ENCODE measurements around the gene ATG9A. TPM values are rescaled to one million over a fixed set of nuclear protein-coding genes. Genes with fewer than 3 reads are reported as not detected.
"Not testable (repeated sequence)": the region's sequence is repeated elsewhere in the genome, so short reads cannot be mapped to it uniquely, and the experiment has no call there.

Gene ATG9A
- total RNA-seq, 3 donors from 2014 or later: 29.7 to 31.4 (median 31.4) TPM

DNA sequence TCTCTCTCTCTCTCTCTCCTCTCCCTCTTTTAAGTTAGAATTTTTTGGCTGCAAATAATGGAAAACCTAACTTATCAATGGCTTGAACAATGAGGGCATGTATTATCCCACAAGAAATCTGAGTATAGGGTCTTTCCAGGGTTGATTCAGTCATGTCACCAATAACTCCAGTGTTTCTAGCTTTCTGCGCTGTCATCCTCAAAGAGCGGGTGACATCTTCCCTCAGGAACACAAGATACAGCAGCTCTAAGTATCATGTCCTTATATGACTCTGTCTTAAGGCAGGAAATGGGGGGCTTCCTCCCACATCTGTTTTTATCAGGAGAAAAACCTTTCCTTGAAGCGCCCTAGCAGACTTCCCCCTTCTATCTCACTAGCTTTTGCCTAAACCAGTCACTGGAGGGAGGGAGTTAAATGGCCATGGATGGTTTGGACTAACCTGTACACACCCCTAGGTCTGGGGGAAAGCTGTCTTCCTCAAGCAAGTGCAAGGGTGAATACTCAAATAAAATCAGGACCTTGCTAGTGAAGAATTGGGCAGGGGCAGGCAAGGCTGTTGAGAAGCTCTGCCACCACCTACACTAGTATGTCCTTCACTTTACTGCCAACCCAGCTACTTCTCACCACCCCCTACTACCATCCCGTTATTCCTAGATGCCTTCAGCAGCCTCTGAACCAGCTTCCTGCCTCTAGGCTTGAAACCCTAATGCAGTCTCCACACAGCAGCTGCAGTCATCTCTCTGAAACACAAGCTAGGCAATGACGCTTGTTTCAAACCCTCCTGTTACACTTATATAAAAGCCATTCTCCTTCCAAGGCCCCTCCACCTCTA, 31.8 kb upstream of the ATG9A start:
- no peaks in the 10 kb centered on the region for H3K36me3 Mint-ChIP-seq (ENCODE audit: insufficient read depth)
- DNase-seq (no peak), ATAC-seq (no peak)
- H3K4me3 Mint-ChIP-seq: no peak overlapping the region
- H3K27me3 Mint-ChIP-seq (ENCODE audit: low read depth): no peaks in the 10 kb centered on the region
- no peaks in the 10 kb centered on the region for H3K4me1 Mint-ChIP-seq (ENCODE audit: low read depth)
- no peaks in the 10 kb centered on the region for H3K9me3 Mint-ChIP-seq

- not testable (repeated sequence) for H3K27me3 Mint-ChIP-seq (ENCODE audit: low read depth); ATAC-seq; H3K36me3 Mint-ChIP-seq (ENCODE audit: insufficient read depth); DNase-seq; H3K4me3 Mint-ChIP-seq; H3K9me3 Mint-ChIP-seq
- peaks cover 14% of the 10 kb centered on the region for H3K4me1 Mint-ChIP-seq (ENCODE audit: low read depth)
These were observed 29.5 kb upstream of the ATG9A start for GRCh38 chr2:219258942-219259341.

DNA sequence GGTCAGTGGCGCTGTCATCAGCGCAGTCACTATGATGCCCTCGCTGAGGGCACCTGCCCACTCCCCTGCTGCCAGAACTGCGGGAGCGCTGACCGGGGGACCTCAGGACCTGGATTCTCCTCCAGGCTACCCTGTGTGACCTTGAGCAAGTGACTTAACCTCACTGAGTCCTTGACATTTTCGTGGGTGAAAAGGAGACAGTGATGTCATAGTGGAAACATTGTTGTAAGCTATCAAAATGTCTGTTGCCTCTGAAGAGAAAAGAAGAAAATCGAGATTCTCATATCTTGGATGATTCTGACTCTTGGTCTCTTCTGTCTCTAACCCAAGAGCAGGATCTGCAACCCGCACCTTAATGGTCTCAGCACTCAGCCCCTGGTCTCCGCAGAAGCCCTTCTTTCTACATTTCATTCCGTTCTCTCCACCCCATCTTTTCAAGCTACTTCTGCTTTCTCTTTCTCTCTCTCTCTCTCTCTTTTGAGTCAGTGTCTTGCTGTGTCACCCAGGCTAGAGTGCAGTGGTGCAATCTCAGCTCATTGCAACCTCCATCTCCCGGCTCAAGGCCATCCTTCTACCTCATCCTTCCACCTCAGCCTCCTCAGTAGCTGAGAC, 25.3 kb upstream of the ATG9A start:
- DNase-seq: peak; percentile 37
- Mint-ChIP-seq H3K27me3 (ENCODE audit: low read depth) (no peaks in the 10 kb centered on the region), H3K4me1 (ENCODE audit: low read depth) (peaks cover 43% of the 10 kb centered on the region)

DNA sequence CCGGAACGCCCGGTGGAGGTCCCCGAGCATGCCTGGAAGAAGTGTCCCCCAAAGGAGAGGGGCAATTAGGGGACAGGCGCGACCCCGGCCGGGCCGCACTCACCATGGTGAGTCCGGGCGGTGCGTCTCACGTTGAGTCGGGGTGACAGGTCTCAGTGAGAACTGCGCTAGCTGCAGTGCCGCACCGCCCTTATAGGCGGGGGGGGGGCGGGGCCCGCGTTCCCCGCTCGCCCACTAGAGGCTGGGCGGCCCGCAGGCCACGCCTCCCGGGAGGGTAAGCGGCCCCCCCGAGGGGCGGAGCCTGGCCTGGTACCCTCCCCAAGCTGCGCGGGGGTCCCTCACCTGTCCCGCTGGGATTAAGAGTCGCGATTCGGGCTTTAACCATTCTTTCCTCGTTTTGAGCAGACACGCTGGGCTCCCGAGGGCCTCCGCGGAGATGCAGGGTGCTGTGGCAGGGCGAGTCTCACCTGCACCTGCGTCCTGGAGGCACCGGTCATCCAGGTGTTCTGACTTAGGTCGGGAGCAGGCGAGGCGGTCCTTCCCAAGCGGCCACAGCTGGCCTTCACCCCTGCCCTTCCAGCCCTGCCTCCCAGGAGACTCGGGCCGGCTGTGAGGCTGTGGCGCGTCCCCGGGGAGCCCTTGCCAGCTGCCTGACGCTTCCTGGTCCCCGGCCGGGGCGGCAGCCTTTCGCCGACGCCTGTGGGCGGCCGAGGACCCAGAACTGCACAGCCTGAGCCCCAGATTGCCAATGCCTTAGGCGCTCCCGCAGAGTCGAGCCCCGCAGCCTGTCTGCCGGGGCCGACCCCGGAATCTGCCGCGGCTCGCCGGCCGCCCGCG, 24.5 kb upstream of the ATG9A start, which contains the start of gene TUBA4A:
TSS of gene TUBA4A (minus strand) at position 166 of the 837 bp plus-strand sequence. CDS start at position 106, 60 bp downstream.
- Mint-ChIP-seq H3K4me3 (peak within 1 kb of the TSS; percentile 86), H3K4me1 (ENCODE audit: low read depth) (peaks cover 50% of the 10 kb centered on the region)
- peak; percentile 78 to 82 for ATAC-seq

More for the DNA sequence above, 25.3 kb upstream of the ATG9A start:
- peak overlapping the region; percentile 86 for H3K4me3 Mint-ChIP-seq
- peak; percentile 51 to 60 for ATAC-seq
- H3K36me3 Mint-ChIP-seq (ENCODE audit: insufficient read depth): peaks cover 20% of the 10 kb centered on the region
- no peaks in the 10 kb centered on the region for H3K9me3 Mint-ChIP-seq

DNA sequence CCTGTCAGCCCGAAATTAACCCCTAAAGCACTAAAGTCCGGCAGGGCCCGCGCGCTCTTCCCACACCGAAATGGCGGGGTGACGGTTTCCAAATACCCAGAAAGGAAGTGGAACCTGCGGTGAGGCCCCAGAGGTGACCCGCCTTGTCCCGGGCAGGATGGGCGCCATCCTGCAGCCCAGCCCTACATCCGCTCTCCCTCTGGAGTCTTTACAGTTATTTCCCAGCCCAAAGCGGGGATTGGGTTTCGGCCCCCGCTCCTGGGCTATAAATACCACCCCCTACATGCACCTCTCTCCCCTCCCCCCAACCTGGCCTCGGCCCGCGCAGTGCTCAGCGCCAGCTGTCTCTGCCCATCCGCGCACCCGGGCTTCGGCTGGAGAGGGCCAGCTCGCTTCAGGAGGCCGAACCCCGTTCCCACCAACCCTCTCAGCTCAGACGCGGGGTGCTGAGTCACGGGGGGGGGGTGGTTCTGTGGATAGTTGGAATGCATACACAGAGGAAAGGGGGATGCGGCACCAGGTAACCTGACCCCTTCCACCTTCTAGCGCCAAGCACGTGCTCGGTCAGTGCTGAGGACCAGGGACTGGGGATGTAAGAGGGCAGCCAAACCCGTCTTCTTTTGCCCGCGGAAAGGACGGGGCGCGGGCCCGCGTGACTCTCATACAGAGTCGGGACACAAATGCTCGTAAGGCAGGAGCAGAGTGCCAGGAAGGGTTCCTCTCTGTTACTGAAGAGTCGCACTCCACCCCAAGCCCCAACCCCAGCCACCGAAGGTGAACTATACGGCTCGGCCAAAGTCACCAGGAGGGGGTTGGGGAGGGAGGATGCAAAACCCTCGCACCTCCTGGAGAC, 23.7 kb upstream of the ATG9A start, which contains the start of gene TUBA4B:
TSS of gene TUBA4B (plus strand) at position 344 of the 853 bp plus-strand sequence. CDS start at position 509, 165 bp downstream.
- H3K4me1 Mint-ChIP-seq (ENCODE audit: low read depth): peaks cover 59% of the 10 kb centered on the region
- no peaks in the 10 kb centered on the region for H3K27me3 Mint-ChIP-seq (ENCODE audit: low read depth)
- H3K4me3 Mint-ChIP-seq: peak within 1 kb of the TSS; percentile 86
- ATAC-seq (peak; percentile 15 to 16), DNase-seq (peak; percentile 36)
- peaks cover 29% of the 10 kb centered on the region for H3K36me3 Mint-ChIP-seq (ENCODE audit: insufficient read depth)
- no peaks in the 10 kb centered on the region for H3K9me3 Mint-ChIP-seq

More for the DNA sequence above, 24.5 kb upstream of the ATG9A start, which contains the start of gene TUBA4A:
- Mint-ChIP-seq H3K9me3 (no peaks in the 10 kb centered on the region), H3K36me3 (ENCODE audit: insufficient read depth) (peaks cover 23% of the 10 kb centered on the region), H3K27me3 (ENCODE audit: low read depth) (no peaks in the 10 kb centered on the region)
- peak; percentile 89 for DNase-seq

DNA sequence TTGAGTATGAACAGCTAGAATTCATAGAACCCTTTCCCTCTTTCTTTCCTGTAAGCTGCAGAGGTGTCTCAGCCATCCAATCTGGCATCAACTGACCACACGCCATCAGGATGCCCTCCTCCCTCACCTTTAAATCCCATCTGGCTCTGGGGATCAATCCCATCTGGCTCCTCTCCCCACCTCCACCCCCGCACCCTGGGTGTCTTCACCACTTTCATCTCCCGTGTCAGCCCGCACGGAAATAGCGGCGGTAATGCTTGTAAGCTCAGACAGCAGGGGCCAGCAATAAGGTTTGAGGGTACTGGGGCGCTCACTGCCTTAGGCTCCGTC, 23.1 kb upstream of the ATG9A start:
- Mint-ChIP-seq H3K27me3 (ENCODE audit: low read depth) (no peaks in the 10 kb centered on the region), H3K4me3 (peak overlapping the region; percentile 86), H3K36me3 (ENCODE audit: insufficient read depth) (peaks cover 30% of the 10 kb centered on the region), H3K4me1 (ENCODE audit: low read depth) (peaks cover 64% of the 10 kb centered on the region), H3K9me3 (no peaks in the 10 kb centered on the region)
- peak; percentile 34 for DNase-seq
- ATAC-seq: no peak

DNA sequence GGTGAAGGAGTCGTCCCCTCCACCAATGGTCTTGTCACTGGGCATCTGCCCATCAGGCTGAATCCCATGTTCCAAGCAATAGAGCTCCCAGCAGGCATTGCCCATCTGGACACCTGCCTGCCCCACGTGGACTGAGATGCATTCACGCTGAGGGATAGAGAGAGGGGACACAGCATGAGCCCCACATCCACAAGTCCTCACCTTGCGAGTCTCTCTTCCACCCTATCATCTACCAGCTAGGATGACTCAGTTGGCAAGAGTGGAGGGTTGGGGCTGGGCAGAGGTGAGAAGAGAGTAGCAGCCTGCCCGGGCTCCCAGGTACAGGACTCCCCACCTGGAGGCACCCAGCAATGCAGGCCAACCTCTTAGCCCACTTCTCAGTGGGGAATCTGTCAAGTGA, 22.6 kb upstream of the ATG9A start:
- no peaks in the 10 kb centered on the region for H3K9me3 Mint-ChIP-seq
- H3K27me3 Mint-ChIP-seq (ENCODE audit: low read depth): no peaks in the 10 kb centered on the region
- peak overlapping the region; percentile 86 for H3K4me3 Mint-ChIP-seq
- DNase-seq (peak; percentile 36), ATAC-seq (no peak)
- H3K4me1 Mint-ChIP-seq (ENCODE audit: low read depth): peaks cover 69% of the 10 kb centered on the region
- peaks cover 30% of the 10 kb centered on the region for H3K36me3 Mint-ChIP-seq (ENCODE audit: insufficient read depth)

DNA sequence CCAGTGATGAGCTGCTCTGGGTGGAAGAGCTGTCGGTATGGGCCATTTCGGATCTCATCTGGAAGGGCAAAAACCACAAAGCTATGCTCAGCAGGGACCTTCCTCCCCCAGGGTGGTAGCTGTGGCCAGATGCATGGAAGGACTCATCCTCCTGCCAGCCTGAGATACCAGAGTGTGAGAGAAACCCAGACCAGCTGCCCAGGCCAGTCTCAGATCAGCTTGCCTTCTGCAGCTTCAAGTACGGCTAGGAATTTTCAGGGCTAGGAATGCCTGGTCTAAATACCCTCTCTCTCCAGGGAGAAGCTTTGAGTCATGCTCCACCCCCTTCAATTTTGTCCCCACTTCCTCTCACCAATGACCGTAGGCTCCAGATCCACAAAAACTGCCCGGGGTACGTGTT, 22.2 kb upstream of the ATG9A start:
- H3K4me1 Mint-ChIP-seq (ENCODE audit: low read depth): peaks cover 73% of the 10 kb centered on the region
- ATAC-seq (no peak), DNase-seq (no peak)

GRCh38 chr2:219250049-219250781, 20.8 kb upstream of the ATG9A start:
- ATAC-seq (no peak), DNase-seq (no peak)
- Mint-ChIP-seq H3K4me3 (peak overlapping the region; percentile 86), H3K36me3 (ENCODE audit: insufficient read depth) (peaks cover 30% of the 10 kb centered on the region), H3K27me3 (ENCODE audit: low read depth) (no peaks in the 10 kb centered on the region), H3K9me3 (no peaks in the 10 kb centered on the region), H3K4me1 (ENCODE audit: low read depth) (peaks cover 74% of the 10 kb centered on the region)

More for the DNA sequence above, 22.2 kb upstream of the ATG9A start:
- H3K27me3 Mint-ChIP-seq (ENCODE audit: low read depth): no peaks in the 10 kb centered on the region
- H3K4me3 Mint-ChIP-seq: peak overlapping the region; percentile 86
- no peaks in the 10 kb centered on the region for H3K9me3 Mint-ChIP-seq
- peaks cover 30% of the 10 kb centered on the region for H3K36me3 Mint-ChIP-seq (ENCODE audit: insufficient read depth)

DNA sequence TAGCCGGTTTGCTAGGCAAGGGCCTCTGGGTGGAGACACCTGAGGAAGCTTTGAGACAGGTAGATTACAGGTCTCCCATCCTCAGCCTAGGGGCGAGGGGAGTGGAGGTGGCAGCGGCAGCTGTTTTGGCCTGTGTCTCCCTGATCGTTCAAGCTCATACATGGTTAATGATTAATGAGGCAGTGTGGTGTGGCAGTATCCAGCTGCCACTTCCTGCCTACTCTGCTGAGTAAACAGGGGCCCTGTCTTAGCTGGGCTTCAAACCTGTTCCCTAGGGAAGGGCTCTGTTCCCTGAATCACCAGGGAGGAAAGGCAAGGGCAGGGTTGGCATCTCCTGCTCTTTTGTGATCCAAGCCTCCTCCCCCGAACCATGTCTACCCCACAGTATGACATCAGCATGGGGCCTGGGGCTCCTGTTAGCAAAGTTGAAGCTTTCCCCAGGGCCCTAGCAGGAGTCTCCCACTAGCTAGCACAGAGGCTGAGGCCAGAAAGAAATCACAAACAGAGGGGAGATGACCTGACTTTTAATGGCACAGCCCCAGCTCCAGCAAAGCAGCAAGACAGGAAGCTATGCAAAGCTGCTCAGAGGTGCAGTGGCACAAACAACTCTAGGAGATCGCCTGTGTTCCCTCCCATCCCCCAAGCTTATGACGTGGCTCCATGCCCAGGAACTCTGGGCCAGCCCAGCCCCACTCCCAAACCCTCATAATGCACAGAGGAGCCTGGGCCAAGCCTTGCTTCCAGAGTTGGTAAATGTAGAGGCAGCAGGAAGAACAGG, 20.0 kb upstream of the ATG9A start:
- Mint-ChIP-seq H3K4me1 (ENCODE audit: low read depth) (peaks cover 74% of the 10 kb centered on the region), H3K27me3 (ENCODE audit: low read depth) (no peaks in the 10 kb centered on the region), H3K4me3 (peak overlapping the region; percentile 86), H3K36me3 (ENCODE audit: insufficient read depth) (peaks cover 30% of the 10 kb centered on the region), H3K9me3 (no peaks in the 10 kb centered on the region)
- ATAC-seq: no peak
- DNase-seq: peak; percentile 29

- Mint-ChIP-seq H3K36me3 (ENCODE audit: insufficient read depth) (peaks cover 30% of the 10 kb centered on the region), H3K4me1 (ENCODE audit: low read depth) (peaks cover 77% of the 10 kb centered on the region), H3K27me3 (ENCODE audit: low read depth) (no peaks in the 10 kb centered on the region), H3K9me3 (no peaks in the 10 kb centered on the region), H3K4me3 (peak overlapping the region; percentile 86)
- ATAC-seq: no peak
- no peak for DNase-seq
These were observed 19.4 kb upstream of the ATG9A start for GRCh38 chr2:219248845-219249202.

Measured in activated T-cell treated with anti-CD3 and anti-CD28 coated beads, Interleukin-2, amount 50 U/mL, for 4 hours (primary cell).